HG03103 (cell line): ENCODE data around the gene INTS4.
"Not testable (repeated sequence)": the region's sequence is repeated elsewhere in the genome, so short reads cannot be mapped to it uniquely, and the experiment has no call there.

Experiments
- ATAC-seq: cut with Tn5 transposase; IDR thresholded peaks from one replicate; pipeline ENCODE4 v1.9.1; 2021; ENCODE audit warnings: low read depth; ENCODE audit not compliant: unreplicated experiment

The INTS4 gene

DNA sequence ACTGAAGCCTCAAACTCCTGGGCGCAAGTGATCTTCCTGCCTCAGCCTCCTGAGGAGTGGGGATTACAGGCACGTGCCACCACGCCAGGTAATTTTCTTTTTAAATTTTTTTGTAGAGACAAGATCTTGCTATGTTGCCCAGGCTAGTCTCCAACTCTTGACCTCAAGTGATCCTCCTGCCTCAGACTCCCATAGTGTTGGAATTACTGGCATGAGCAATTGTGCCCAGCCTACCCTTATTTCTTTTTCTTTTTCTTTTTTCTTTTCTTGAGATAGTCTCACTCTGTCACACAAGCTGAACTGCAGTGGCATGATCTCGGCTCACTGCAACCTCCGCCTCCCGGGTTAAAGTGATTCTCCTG is 109.7 kb downstream of the INTS4 start:
- no peak for ATAC-seq

DNA sequence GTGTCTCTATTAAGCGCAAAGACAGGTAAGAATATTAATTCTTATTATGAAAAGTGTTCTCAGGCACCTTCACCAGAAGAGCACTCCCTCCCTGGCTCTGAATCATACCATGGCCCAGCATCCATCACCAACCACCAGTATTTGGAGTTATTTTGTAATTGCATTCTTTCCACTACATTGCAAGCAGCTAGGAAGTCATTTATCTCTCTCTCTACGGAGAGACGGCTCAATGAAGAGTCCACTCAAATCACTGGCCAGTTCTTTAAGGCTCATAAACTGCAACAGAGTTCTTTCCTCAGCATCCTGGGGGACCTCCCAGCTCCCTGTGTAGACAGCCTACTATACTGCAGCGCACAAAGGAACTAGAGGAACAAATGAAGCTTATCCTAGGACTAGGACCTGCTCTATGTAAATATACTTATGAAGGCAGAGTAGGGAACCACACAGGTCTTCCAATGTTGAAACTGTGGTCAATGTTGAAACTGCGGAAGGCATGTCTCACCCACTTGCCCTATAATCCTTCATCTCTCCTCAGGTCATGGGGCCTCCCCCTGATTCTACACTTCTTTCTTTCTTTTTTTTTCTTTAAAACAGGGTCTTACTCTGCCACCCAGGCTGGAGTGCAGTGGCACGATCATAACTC is 110.2 kb downstream of the INTS4 start:
- ATAC-seq = no peak

DNA sequence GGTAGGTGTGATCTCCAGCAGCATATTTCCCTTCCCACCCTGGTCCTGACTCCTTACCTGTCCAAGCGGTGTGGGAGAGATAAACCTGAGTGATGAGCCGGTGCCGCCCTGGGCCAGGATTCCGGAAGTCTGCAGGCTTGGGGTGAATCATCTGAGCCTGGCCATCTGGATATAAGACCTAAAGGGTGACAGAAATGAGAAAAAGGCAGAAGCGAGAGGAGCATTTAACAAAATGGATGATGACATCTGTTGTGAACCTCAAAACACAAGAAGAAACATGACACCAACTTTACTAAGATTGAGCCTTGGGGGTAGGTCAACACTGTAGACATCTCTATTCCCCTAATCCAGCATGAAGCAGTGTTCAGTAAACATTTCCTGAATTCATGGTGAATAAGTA is 110.7 kb downstream of the INTS4 start:
- no peak for ATAC-seq

DNA sequence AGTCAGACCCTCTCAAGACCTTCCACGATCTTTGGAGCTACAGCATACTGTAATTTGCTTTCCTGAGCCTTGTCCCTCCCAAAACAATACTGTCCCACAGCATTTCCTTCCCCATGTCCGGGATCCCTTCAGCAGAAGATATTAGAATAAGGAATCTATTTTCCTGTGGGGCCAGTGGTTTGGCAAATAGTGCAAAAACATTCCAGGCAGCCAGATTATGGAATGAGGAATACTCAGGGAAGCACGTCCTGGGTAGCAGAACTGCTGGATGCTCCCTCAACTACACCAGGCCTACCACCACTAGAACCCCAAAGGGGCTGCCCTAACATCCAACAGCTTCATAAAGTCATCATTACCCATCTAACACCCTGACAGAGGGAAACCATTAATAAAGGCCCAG is 112.1 kb downstream of the INTS4 start:
- ATAC-seq = no peak

DNA sequence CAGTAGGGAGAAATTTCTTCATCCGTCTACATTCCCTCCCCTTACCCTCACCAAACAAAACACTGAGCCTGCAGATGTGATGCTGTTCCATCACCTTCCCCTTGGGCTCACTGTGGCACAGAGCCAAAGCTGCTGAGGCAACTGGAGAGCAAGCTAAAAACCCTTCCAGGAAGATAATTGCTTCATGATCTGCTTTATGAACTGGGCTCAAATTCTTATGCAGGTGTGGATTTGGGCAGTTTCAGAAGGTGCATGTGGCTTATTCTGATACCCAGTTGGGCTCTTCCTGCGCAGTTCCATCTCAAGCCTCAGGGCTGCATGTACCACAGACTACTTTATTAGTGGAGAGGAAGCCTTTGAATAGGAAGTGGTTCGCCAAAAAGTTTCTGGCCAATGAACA is 115.2 kb downstream of the INTS4 start:
- peak; percentile 65 for ATAC-seq

DNA sequence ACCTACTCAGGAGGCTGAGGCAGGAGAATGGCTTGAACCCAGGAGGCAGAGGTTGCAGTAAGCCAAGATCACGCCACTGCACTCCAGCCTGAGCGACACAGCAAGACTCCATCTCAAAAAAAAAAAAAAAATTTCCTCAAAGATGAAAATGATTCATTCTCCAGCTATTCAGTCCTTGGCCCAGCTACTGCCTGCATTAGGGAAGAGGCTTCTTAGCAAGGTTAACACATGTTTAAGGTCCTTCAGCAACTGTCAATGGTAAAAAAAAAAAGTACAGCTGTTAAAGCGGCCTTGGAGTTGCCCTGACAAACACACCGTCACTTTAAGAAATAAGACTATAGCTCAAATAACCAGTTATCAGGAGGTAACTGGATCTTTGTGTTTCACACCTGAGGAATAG is 116.2 kb downstream of the INTS4 start:
- not testable (repeated sequence) for ATAC-seq

DNA sequence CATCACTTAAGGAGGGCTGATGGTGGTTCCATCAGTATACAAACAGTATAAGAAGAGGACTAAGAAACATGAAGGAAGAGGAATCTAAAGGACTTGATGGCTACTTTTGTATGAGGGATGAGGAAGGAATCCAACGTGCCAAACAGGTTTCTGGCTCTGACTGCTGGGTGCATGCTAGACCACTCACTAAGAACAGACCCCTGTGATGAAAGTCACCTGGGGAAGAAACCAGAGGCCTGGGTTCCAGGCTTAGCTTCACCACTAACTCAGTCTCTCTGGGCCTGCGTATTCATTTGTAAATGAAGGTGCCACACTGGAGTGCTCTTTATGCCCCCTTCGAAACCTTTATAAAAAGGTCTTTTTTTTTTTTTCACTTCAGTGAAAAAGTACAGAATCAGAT is 118.4 kb downstream of the INTS4 start:
- no peak for ATAC-seq

DNA sequence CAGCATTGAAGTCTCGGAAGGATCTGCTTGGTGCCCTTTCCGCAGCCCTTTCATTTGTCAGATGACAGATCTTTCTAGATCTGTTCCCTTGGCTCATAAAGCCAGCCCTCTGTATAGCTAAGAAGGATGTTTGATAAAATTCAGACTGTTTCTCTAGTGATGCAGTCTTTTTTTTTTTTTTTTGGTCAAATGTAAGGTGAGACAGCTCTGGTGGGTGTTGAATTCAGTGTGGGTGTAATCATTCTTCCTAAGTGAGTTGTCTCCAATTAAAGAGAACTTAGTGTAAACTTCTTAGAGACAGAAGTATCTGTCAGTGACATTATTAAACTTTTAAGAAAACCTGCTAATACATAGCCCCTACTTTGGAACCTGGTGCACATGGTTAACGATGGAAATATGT is 120.3 kb downstream of the INTS4 start:
- ATAC-seq = no peak

DNA sequence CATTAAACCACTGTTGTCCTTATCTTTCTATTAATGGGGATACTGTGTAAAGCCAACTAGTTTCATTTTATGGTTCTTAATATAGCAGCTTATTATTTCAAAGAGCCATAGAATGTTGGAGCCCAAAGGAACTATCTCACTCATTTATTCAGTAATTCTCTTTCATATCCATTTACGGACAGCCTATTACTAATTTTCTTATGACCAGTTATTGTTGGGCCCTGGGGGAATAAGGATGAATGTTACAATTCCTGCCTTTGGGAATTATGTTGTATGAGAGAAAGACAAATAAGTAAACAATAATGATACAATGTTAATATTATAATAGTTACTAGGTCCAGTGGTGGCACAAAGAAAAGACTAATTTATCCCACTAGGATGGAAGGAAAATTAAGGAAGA is 121.1 kb downstream of the INTS4 start:
- ATAC-seq = no peak

DNA sequence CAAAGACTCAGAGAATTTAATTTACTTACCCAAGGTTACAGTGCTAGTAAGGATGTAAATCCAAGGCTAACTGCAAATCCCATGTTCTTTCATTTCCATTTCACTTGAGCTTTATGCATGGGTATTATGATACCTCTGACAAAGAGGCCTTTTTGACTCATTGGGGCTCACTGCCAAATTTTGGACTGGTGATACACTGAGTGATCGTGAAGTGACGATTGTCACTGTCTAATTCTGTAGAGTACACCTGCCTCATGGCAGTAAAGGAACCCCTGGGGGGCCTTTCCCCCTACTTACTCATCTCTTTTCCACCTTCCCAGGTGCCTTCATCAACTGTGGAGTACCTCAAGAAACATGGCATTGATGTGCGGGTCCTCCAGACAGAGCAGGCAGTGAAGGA is 122.6 kb downstream of the INTS4 start:
- no peak for ATAC-seq

DNA sequence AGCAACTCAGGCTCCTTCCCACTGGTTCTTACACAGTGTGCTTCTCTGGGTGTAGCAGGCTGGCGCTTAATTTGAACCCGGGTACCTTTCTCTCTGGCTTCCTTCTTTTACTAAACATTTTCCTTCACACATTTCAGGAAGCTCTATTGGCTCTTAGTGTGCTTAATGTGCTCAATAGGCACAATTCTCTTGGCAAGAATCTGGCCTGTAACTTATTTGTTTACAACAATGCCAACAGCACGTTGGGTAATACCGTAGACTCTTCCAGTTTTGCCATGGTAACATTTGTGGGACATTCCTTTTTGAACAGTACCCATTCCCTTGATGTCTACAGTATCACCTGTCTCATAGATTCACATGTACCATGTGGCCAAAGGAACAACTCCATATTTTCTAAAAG is 125.7 kb downstream of the INTS4 start:
- ATAC-seq = no peak

DNA sequence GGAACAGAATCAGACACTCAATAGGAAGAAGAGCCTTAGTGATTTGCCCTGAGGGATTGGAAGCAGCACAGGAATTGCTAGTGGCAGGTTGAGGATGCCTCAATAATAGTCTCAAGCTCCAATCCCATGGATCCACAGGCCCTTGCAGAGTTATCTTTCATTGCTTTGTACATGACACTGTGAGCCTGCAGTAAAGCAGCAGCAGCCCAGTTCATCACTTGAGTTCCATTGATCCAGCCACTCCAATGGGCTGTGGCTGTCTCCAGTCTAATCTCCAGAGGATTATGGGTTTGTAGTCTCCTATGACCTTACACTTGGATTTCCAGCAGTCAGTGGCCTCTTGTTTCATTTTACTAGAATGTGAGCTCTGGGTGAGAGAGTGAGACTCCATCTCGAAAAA is 128.1 kb downstream of the INTS4 start:
- ATAC-seq = no peak

DNA sequence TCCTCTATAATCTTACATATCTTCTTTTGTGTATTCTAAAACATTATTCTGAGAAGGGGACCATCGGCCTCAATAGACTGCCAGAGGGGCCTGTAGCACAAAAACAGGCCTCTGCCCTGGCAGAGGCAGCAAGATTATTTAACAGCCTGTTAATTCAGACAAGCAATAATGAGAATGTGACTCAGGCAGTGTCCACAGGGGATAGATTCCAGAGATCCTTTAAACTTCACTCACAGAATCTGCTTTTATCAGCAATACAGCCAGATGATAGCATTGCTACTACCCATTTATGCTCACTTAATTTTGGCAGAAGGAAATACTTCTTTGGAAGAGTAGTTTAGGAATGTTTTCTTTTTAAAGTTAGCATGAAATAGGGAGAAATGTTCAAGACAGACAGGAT is 128.7 kb downstream of the INTS4 start:
- ATAC-seq = no peak

DNA sequence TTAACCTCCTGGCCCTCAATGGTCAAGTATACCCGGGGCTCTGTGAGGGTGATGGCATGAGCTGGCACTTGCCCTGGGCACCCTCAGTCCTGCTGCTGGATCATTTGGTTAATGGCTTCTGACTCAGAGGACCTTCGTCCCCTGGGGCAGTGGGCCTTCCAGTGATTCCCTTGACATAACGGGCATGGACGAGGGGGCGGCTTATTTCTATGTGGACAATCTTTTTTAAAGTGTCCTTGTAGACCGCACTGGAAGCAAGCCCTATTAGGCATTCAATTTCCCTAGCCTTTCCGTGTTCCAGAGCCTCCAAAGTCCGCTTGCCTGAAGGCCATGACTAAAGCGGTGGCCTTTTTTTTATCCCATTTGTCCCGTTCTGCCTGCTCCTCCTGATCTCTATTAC is 133.0 kb downstream of the INTS4 start:
- ATAC-seq = not testable (repeated sequence)

DNA sequence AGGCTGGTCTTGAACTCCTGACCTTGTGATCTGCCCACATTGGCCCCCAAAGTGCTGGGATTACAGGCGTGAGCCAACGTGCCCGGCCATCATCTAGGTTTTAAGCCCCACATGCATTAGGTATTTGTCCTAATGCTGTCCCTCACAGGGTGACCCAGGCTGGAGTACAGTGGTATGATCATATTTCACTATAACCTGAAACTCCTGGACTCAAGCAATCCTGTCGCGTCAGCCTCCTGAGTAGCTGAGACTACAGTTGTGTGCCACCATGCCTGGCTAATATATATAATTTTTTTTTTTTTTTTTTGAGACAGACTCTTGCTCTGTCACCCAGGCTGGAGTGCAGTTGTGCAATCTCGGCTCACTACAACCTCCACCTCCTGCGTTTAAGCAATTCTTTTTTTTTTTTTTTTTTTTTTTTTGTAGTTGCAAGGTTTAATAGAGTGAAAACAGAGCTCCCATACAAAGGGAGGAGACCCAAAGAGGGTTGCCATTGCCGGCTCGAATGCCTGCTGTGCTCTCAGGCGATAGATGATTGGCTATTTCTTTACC is 136.5 kb downstream of the INTS4 start:
- not testable (repeated sequence) for ATAC-seq

DNA sequence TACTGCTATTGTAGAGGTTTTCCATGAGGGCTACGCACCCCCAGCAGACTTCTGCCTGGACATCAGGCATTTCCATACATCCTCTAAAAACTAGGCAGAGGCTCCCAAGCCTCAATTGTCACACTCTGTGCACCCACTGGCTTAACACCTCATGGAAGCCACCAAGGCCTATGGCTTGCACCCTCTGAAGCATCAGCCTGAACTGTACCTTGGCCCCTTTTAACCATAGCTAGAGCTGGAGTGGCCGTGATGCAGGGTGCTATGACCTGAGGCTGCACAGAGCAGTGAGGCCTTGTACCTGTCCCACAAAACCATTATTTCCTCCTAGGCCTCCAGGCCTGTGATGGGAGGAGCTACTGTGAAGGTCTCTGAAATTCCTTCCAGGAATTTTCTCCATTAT is 139.6 kb downstream of the INTS4 start:
- ATAC-seq = no peak

DNA sequence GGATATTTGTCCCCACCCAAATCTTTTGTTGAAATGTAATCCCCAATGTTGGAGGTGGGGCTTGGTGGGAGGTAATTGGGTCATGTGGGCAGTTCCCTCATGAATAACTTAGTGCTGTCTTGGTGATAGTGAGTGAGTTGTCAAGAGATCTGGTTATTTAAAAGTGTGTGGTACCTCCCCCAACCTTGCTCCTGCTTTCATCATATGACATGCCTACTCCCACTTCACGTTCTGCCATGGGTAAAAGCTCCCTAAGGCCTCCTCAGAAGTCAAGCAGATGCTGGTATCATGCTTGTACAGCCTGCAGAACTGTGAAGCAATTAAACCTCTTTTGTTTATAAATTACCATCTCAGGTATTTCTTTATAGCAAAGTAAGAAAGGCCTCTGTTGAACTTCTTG is 143.0 kb downstream of the INTS4 start:
- ATAC-seq = no peak

DNA sequence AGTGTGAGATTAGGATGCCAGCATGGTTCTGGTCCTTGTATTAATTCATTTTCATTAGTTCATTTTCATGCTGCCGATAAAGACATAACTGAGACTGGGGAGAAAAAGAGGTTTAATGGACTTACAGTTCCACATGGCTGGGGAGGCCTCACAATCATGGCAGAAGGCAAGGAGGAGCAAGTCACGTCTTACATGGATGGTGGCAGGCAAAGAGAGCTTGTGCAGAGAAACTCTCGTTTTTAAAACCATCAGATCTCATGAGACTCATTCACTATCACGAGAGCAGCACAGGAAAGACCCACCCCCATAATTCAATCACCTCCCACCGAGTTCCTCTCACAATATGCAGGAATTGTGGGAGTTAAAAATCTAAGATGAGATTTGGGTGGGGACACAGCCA is 150.8 kb downstream of the INTS4 start:
- ATAC-seq = not testable (repeated sequence)

DNA sequence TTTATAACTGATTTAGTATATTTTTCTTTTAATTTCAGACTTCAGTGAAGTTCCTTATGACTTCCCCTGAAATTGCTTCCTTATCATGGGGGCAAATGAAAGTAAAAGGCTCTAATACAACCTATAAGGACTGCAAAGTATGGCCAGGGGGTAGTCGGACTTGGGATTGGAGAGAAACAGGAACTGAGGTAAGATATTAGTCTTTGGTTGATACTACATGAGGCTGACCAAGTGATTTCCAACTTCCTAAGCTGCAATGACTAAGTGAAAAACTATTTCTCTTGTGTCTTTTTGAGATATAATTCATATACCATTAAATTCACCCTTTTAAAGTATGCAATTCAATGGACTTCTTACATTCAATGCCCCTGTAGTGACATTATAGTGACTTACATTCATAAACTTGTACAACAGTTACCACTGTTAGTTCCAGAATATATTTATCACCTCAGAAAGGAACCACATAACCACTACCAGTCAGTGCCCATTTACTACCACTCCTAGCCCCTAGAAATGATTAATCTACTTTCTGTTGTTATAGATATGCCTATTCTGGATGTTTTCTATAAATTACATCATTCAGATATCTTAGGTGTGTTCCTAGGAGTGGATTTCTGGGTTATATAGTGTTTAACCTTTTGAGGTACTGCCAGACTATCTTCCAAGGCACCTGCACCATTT is 151.9 kb downstream of the INTS4 start:
- ATAC-seq = no peak

DNA sequence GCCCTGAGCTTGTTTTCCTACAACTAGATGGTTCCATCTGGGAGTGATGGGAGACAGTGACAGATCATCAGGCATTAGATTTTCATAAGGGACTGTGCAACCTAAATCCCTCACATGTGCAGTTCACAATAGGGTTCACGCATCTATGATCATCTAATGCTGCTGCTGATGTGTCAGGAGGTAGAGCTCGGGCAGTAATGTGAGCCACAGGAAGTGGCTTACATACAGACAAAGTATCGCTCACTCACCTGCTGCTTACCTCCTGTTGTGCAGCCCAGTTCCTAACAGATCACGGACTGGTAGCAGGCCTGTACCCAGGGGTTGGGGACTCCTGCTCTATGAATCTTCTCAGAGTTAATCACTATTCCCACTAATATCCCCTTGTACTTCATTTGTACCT is 161.2 kb downstream of the INTS4 start:
- ATAC-seq = no peak

DNA sequence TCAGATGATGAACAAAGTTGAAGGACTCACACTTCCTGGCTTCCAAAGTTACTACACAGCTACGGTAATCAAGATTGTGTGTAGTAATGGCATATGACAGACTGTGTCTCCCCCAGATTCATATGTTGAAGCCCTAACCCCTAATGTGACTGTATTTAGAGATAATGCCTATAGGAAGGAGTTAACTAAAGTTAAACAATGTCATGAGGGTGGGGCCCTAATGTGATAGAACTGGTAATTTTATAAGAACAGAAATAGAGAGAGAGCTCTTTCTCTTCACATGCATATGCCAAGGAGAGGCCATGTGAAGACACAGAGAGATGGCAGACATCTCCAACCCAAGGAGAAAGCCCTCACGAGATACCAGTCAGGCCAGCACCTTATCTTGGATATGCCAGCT is 165.5 kb downstream of the INTS4 start:
- ATAC-seq = no peak
